WTC11 (cell line): ENCODE data around the gene EFNA5. TPM values are rescaled to one million over a fixed set of nuclear protein-coding genes. Genes with fewer than 3 reads are reported as not detected.

ENCODE experiments used
- ATAC-seq: fragments of 200-7000 bp; cut with Tn5 transposase; 2 replicates; pipeline ENCODE4 v1.10.0; 2021; ENCODE audit warnings: mild to moderate bottlenecking, moderate library complexity
- CTCF ChIA-PET: fragments of 300-600 bp; sonication (Branson Sonifier 250); formaldehyde crosslinking; loops from one replicate; lab custom pipeline; 2021; ENCODE audit warnings: antibody characterized with exemption; lab: Charles Lee
- POLR2A ChIA-PET: fragments of 350-600 bp; sonication (Branson Sonifier 250); formaldehyde crosslinking; loops from one replicate; lab custom pipeline; 2021; ENCODE audit warnings: antibody characterized with exemption; lab: Charles Lee
- DNase-seq: peaks from one replicate; pipeline ENCODE4 v3.0.0; 2021; ENCODE audit warnings: low spot score
- H3K27ac Mint-ChIP-seq: 2 replicates; pipeline ENCODE4 v1.8.0; 2021; ENCODE audit warnings: mixed read lengths
- H3K27me3 Mint-ChIP-seq: 2 replicates; pipeline ENCODE4 v1.8.0; 2021; ENCODE audit warnings: low read depth, mild to moderate bottlenecking, moderate library complexity, mixed read lengths
- H3K36me3 Mint-ChIP-seq: 2 replicates; pipeline ENCODE4 v1.8.0; 2021; ENCODE audit warnings: mixed read lengths
- H3K4me1 Mint-ChIP-seq: 2 replicates; pipeline ENCODE4 v1.8.0; 2022; ENCODE audit warnings: mixed read lengths
- H3K4me3 Mint-ChIP-seq: 2 replicates; pipeline ENCODE4 v1.8.0; 2021; ENCODE audit warnings: mild to moderate bottlenecking, moderate library complexity, mixed read lengths
- H3K9me3 Mint-ChIP-seq: 2 replicates; pipeline ENCODE4 v1.8.0; 2021; ENCODE audit warnings: mixed read lengths
- AR ChIP-seq: fragments of 250-450 bp; sonication (Bioruptor Pico); IDR thresholded peaks from 2 replicates; pipeline ENCODE4 v1.9.0; 2021; ENCODE audit warnings: mild to moderate bottlenecking
- FOXP1 ChIP-seq: sonication (generic); formaldehyde crosslinking; IDR thresholded peaks from 2 replicates; pipeline ENCODE4 v1.8.0; 2022; ENCODE audit warnings: missing genetic modification reagents, mild to moderate bottlenecking, moderate library complexity, borderline replicate concordance
- GTF2I ChIP-seq: fragments of 250-450 bp; sonication (Bioruptor Pico); conservative IDR thresholded peaks from 2 replicates; pipeline ENCODE4 v1.4.0; 2021; ENCODE audit warnings: mild to moderate bottlenecking
- IRF1 ChIP-seq: sonication (generic); formaldehyde crosslinking; IDR thresholded peaks from 2 replicates; pipeline ENCODE4 v1.8.0; 2023; ENCODE audit warnings: missing genetic modification reagents
- NFATC4 ChIP-seq: fragments of 250-450 bp; sonication (Bioruptor Pico); IDR thresholded peaks from 2 replicates; pipeline ENCODE4 v1.9.0; 2021; ENCODE audit warnings: mild to moderate bottlenecking
- NFE2L1 ChIP-seq: sonication (generic); formaldehyde crosslinking; IDR thresholded peaks from 2 replicates; pipeline ENCODE4 v1.8.1; 2023; ENCODE audit warnings: missing genetic modification reagents
- NR2C2 ChIP-seq: sonication (generic); formaldehyde crosslinking; IDR thresholded peaks from 2 replicates; pipeline ENCODE4 v1.8.0; 2022; ENCODE audit warnings: mild to moderate bottlenecking, missing genetic modification reagents
- SMAD3 ChIP-seq: sonication (generic); formaldehyde crosslinking; IDR thresholded peaks from 2 replicates; pipeline ENCODE4 v1.8.0; 2022; ENCODE audit warnings: missing genetic modification reagents, mild to moderate bottlenecking, borderline replicate concordance
- TCF7 ChIP-seq: sonication (generic); formaldehyde crosslinking; IDR thresholded peaks from 2 replicates; pipeline ENCODE4 v1.8.0; 2022; ENCODE audit warnings: mild to moderate bottlenecking, low read depth, missing genetic modification reagents, moderate library complexity
- USF2 ChIP-seq: sonication (generic); formaldehyde crosslinking; IDR thresholded peaks from 2 replicates; pipeline ENCODE4 v1.8.1; 2023; ENCODE audit warnings: mild to moderate bottlenecking, missing genetic modification reagents, moderate library complexity
- ZBTB21 ChIP-seq: sonication (generic); formaldehyde crosslinking; IDR thresholded peaks from 2 replicates; pipeline ENCODE4 v1.8.1; 2023; ENCODE audit warnings: mild to moderate bottlenecking, missing genetic modification reagents, borderline replicate concordance
- total RNA-seq: library from RNA; stranded (reverse); gene quantifications from 3 replicates; pipeline ENCODE4 v1.2.3, GENCODE V29; 2021
- TF ChIP-seq, protein P1 (sequence below): sonication (generic); formaldehyde crosslinking; IDR thresholded peaks from 2 replicates; pipeline ENCODE4 v1.8.1; 2023; ENCODE audit warnings: mild to moderate bottlenecking, missing genetic modification reagents, borderline replicate concordance
- TF ChIP-seq, protein P2 (sequence below): sonication (generic); formaldehyde crosslinking; IDR thresholded peaks from 2 replicates; pipeline ENCODE4 v1.8.0; 2022; ENCODE audit warnings: mild to moderate bottlenecking, missing genetic modification reagents
- TF ChIP-seq, protein P3 (sequence below): fragments of 250-450 bp; sonication (Bioruptor Pico); IDR thresholded peaks from 2 replicates; pipeline ENCODE4 v1.9.0; 2021; ENCODE audit warnings: moderate library complexity, mild to moderate bottlenecking, inconsistent platforms, borderline replicate concordance

EFNA5 gene
- total RNA-seq, 1 experiment from 2014 or later, result 17.4 TPM

GRCh38 chr5:107472620-107473064, 198.1 kb downstream of the EFNA5 start (continued):
- TF ChIP-seq, protein P1, sequence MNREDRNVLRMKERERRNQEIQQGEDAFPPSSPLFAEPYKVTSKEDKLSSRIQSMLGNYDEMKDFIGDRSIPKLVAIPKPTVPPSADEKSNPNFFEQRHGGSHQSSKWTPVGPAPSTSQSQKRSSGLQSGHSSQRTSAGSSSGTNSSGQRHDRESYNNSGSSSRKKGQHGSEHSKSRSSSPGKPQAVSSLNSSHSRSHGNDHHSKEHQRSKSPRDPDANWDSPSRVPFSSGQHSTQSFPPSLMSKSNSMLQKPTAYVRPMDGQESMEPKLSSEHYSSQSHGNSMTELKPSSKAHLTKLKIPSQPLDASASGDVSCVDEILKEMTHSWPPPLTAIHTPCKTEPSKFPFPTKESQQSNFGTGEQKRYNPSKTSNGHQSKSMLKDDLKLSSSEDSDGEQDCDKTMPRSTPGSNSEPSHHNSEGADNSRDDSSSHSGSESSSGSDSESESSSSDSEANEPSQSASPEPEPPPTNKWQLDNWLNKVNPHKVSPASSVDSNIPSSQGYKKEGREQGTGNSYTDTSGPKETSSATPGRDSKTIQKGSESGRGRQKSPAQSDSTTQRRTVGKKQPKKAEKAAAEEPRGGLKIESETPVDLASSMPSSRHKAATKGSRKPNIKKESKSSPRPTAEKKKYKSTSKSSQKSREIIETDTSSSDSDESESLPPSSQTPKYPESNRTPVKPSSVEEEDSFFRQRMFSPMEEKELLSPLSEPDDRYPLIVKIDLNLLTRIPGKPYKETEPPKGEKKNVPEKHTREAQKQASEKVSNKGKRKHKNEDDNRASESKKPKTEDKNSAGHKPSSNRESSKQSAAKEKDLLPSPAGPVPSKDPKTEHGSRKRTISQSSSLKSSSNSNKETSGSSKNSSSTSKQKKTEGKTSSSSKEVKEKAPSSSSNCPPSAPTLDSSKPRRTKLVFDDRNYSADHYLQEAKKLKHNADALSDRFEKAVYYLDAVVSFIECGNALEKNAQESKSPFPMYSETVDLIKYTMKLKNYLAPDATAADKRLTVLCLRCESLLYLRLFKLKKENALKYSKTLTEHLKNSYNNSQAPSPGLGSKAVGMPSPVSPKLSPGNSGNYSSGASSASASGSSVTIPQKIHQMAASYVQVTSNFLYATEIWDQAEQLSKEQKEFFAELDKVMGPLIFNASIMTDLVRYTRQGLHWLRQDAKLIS, result no peak
- no peak for TF ChIP-seq FOXP1 (CRISPR knock-in tag)

DNA sequence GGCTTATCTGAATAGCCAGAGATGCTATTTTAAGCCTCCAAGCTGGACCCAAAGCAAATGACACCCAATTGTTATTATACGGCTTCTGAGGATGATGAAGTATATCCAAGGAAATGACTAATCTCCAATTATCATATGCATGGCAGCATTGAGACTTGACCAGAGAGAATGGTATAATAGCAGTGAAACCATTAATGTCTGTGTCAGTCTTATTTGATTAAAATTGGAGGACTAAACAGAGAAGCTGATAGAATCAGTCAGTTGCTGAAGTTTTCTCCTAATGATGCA, 200.5 kb downstream of the EFNA5 start:
- ATAC-seq (no peak), DNase-seq (no peak)
- TF ChIP-seq, protein P2, sequence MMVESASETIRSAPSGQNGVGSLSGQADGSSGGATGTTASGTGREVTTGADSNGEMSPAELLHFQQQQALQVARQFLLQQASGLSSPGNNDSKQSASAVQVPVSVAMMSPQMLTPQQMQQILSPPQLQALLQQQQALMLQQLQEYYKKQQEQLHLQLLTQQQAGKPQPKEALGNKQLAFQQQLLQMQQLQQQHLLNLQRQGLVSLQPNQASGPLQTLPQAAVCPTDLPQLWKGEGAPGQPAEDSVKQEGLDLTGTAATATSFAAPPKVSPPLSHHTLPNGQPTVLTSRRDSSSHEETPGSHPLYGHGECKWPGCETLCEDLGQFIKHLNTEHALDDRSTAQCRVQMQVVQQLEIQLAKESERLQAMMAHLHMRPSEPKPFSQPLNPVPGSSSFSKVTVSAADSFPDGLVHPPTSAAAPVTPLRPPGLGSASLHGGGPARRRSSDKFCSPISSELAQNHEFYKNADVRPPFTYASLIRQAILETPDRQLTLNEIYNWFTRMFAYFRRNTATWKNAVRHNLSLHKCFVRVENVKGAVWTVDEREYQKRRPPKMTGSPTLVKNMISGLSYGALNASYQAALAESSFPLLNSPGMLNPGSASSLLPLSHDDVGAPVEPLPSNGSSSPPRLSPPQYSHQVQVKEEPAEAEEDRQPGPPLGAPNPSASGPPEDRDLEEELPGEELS (CRISPR knock-in tag), result no peak
- TF ChIP-seq, protein P3, sequence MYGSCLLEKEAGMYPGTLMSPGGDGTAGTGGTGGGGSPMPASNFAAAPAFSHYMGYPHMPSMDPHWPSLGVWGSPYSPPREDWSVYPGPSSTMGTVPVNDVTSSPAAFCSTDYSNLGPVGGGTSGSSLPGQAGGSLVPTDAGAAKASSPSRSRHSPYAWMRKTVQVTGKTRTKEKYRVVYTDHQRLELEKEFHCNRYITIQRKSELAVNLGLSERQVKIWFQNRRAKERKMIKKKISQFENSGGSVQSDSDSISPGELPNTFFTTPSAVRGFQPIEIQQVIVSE, result no peak
- TF ChIP-seq SMAD3 (CRISPR knock-in tag), result no peak
- no peak for TF ChIP-seq NR2C2
- no peak for TF ChIP-seq ZBTB21 (CRISPR knock-in tag)
- TF ChIP-seq NFE2L1, result no peak
- TF ChIP-seq USF2 (CRISPR knock-in tag), result no peak
- TF ChIP-seq TCF7, result no peak
- TF ChIP-seq IRF1 (CRISPR knock-in tag), result no peak
- TF ChIP-seq GTF2I (CRISPR knock-in tag), result no peak
- TF ChIP-seq NFATC4, result no peak
- no peak for TF ChIP-seq AR
- Mint-ChIP-seq H3K36me3 (no peaks in the 10 kb centered on the region), H3K4me3 (no peak overlapping the region), H3K27me3 (no peaks in the 10 kb centered on the region; the same call in 1 of the 2 replicates), H3K4me1 (peaks cover 97% of the 10 kb centered on the region), H3K9me3 (no peaks in the 10 kb centered on the region), H3K27ac (no peak overlapping the region)
- POLR2A ChIA-PET, result no interaction called here
- CTCF ChIA-PET, result interaction anchor here (0.7 kb wide), 1 partner anchor 102 kb away, joined by 3 read pairs; no protein-coding TSS in a partner anchor
